ENCODE results near the gene IL17D. TPM values are rescaled to one million over a fixed set of nuclear protein-coding genes. Genes with fewer than 3 reads are reported as not detected.

IL17D gene
- total RNA-seq, 1 donor from 2014 or later, result not detected

DNA sequence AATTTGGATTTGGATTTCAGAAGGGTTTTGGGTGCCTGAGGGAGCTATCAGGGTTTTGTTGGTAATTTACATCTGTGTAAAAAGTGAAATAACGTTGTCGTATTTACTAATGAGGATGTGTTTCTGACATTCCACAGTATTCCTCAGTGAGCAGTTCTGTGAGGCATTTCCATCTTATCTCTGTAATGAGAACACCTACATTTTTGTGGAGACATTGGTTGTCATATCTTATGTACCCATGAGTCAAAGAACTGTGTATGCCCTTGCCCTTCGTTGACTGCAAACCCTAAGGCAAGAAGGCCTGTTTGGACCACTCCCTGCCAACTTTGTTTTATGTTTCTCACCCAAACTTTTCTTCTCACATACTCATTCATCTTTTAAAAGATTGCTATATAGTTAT, 14.2 kb upstream of the IL17D start:
- ChIA-PET POLR2A (interaction anchor here (0.6 kb wide), 1 partner anchor 124 kb away, joined by 3 read pairs; no protein-coding TSS in a partner anchor), CTCF (no interaction called here)
- no peaks in the 10 kb centered on the region for H3K9me3 Mint-ChIP-seq
- no peak for ATAC-seq (ENCODE audit: low read depth)
- H3K27ac Mint-ChIP-seq, result no peak overlapping the region
- no peaks in the 10 kb centered on the region for H3K4me1 Mint-ChIP-seq
- H3K27me3 Mint-ChIP-seq, result no peaks in the 10 kb centered on the region
- TF ChIP-seq, protein P1, sequence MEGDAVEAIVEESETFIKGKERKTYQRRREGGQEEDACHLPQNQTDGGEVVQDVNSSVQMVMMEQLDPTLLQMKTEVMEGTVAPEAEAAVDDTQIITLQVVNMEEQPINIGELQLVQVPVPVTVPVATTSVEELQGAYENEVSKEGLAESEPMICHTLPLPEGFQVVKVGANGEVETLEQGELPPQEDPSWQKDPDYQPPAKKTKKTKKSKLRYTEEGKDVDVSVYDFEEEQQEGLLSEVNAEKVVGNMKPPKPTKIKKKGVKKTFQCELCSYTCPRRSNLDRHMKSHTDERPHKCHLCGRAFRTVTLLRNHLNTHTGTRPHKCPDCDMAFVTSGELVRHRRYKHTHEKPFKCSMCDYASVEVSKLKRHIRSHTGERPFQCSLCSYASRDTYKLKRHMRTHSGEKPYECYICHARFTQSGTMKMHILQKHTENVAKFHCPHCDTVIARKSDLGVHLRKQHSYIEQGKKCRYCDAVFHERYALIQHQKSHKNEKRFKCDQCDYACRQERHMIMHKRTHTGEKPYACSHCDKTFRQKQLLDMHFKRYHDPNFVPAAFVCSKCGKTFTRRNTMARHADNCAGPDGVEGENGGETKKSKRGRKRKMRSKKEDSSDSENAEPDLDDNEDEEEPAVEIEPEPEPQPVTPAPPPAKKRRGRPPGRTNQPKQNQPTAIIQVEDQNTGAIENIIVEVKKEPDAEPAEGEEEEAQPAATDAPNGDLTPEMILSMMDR (IDR thresholded peaks at IDR 0.05), result no peak
- H3K4me3 Mint-ChIP-seq, result no peak overlapping the region
- intact Hi-C loops (cut with micrococcal nuclease), result no loop called here
- H3K36me3 Mint-ChIP-seq (ENCODE audit: low read depth), result peaks cover 6% of the 10 kb centered on the region
- no peak for DNase-seq

DNA sequence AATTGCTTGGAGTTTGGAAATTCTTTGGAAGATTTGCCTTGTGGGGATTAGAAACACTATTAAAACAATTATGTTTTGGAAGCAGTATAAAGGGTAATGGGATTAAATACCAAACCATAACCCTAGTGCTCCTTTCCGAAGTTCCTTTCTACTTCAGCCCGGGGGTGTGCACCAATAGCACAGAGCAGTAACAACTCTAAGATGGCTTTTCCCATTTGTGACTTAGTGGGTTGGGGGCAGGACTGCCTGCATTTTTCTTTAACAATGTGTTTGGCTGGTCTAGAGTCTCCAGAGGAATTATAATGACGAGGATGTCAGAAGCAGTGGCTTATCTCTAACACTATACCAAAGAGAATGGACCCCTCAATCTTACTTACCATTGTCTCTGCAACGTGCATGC, 11.9 kb upstream of the IL17D start:
- POLR2A ChIA-PET, result no interaction called here
- intact Hi-C loops (cut with micrococcal nuclease), result no loop called here
- no peak for DNase-seq

DNA sequence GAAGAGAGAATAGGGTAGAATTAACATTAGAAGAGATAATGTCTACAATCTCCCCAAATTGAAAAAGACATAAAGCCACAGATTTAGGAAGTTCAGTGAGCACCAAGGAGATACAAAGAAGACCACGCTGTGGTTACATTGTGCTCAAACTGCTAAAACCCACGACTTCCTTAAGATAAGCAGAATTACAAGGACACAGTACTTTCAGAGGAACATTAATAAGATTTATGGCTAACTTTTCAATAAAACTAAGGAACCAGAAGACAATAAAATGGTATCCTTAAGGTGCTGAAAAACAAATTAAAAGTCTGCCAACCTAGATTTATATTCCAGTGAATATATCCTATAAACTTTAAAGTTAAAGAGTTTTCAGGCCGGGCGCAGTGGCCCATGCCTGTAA, 7.4 kb upstream of the IL17D start:
- ATAC-seq (ENCODE audit: low read depth) (no peak), DNase-seq (no peak)
- intact Hi-C loops (cut with micrococcal nuclease), result no loop called here
- no peaks in the 10 kb centered on the region for H3K36me3 Mint-ChIP-seq (ENCODE audit: low read depth)
- no peaks in the 10 kb centered on the region for H3K4me1 Mint-ChIP-seq
- CTCF ChIA-PET, result no interaction called here
- POLR2A ChIA-PET, result no interaction called here
- H3K4me3 Mint-ChIP-seq, result no peak overlapping the region
- H3K27me3 Mint-ChIP-seq, result peaks cover 23% of the 10 kb centered on the region
- H3K27ac Mint-ChIP-seq, result no peak overlapping the region
- H3K9me3 Mint-ChIP-seq, result no peaks in the 10 kb centered on the region
- TF ChIP-seq, protein P1 (IDR thresholded peaks at IDR 0.05), result no peak

More for the DNA sequence above, 11.9 kb upstream of the IL17D start:
- peaks cover 4% of the 10 kb centered on the region for H3K36me3 Mint-ChIP-seq (ENCODE audit: low read depth)
- H3K4me1 Mint-ChIP-seq, result no peaks in the 10 kb centered on the region
- CTCF ChIA-PET, result no interaction called here
- peaks cover 5% of the 10 kb centered on the region for H3K27me3 Mint-ChIP-seq
- H3K27ac Mint-ChIP-seq, result no peak overlapping the region
- TF ChIP-seq, protein P1 (IDR thresholded peaks at IDR 0.05), result no peak
- no peak overlapping the region for H3K4me3 Mint-ChIP-seq
- no peaks in the 10 kb centered on the region for H3K9me3 Mint-ChIP-seq
- no peak for ATAC-seq (ENCODE audit: low read depth)

DNA sequence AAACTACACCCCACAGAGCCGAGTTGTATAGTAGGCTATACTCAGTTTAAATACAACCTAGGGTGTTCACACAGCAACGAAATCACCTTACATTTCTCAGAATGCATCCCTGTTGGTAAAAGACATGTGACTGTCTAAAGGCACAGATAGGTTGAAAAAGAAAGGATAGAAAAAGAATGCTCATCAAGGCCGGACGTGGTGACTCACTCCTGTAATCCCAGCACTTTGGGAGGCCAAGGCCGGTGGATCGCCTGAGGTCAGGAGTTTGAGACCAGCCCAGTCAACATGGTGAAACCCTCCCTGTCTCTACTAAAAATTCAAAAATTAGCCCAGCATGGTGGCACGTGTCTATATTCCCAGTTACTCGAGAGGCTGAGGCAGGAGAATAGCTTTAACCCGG, 3.8 kb upstream of the IL17D start:
- Mint-ChIP-seq H3K27ac (no peak overlapping the region), H3K9me3 (no peaks in the 10 kb centered on the region), H3K27me3 (peaks cover 27% of the 10 kb centered on the region), H3K4me3 (no peak overlapping the region), H3K36me3 (ENCODE audit: low read depth) (peaks cover 2% of the 10 kb centered on the region), H3K4me1 (peaks cover 14% of the 10 kb centered on the region)
- TF ChIP-seq, protein P1 (IDR thresholded peaks at IDR 0.05), result no peak
- CTCF ChIA-PET, result no interaction called here
- DNase-seq (no peak), ATAC-seq (ENCODE audit: low read depth) (no peak)
- intact Hi-C loops (cut with micrococcal nuclease), result loop anchor here (5.0 to 10.0 kb wide), 6 partner anchors 203 to 968 kb away; partner anchors contain the start of genes GJB2, MRPL57, SKA3 and XPO4
- POLR2A ChIA-PET, result no interaction called here

DNA sequence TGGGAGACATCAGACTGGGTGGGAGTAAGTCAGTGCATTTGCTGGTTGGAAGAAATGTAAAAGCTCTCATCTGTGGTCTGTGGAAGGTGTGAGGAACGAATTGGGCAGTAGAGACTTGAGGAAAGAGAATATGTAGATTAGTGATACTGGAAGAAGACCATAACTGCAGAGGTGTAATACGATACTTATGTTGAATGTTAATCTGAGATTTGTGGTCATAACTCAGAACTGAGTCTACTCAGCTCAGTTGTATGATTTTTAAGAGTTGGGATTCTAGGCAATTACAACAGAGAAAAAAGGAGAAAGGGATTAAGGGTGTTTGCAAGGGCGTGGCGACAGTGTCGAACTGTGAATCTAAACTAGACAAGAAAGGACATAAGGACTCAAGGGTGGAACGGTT, 3.2 kb upstream of the IL17D start:
- TF ChIP-seq, protein P1 (IDR thresholded peaks at IDR 0.05), result no peak
- no peak overlapping the region for H3K27ac Mint-ChIP-seq
- intact Hi-C loops (cut with micrococcal nuclease), result loop anchor here (5.0 to 10.0 kb wide), 6 partner anchors 202 to 967 kb away; partner anchors contain the start of genes GJB2, MRPL57, SKA3 and XPO4
- DNase-seq (no peak), ATAC-seq (ENCODE audit: low read depth) (no peak)
- ChIA-PET CTCF (no interaction called here), POLR2A (no interaction called here)
- no peaks in the 10 kb centered on the region for H3K9me3 Mint-ChIP-seq
- H3K4me3 Mint-ChIP-seq, result no peak overlapping the region
- peaks cover 14% of the 10 kb centered on the region for H3K4me1 Mint-ChIP-seq
- peaks cover 2% of the 10 kb centered on the region for H3K36me3 Mint-ChIP-seq (ENCODE audit: low read depth)
- H3K27me3 Mint-ChIP-seq, result peaks cover 27% of the 10 kb centered on the region

All from activated B cell treated with CpG ODN at 0.5 μM for 24 hours (primary cell).